Adipose tissue (tissue), 3 donors: Measurements from ENCODE around the gene NOC2L. TPM values are rescaled to one million over a fixed set of nuclear protein-coding genes. Genes with fewer than 3 reads are reported as not detected.

Experiments
- H3K27ac ChIP-seq: one replicate; pipeline ENCODE4 v1.5.1; 2013; ENCODE audit warnings: low read depth, low read length
- WGBS, 3 donors: extraction: QIAGEN DNeasy Blood & Tissue Kit; methylation state at CpG; one replicate each; pipeline ENCODE4 v1.1.7; 2013; 5-methylcytosine and 5-hydroxymethylcytosine counted together
- polyA plus RNA-seq, 3 donors: library from polyadenylated mRNA; stranded (reverse); fragments of 200-250 nt; gene quantifications; one replicate each; pipeline ENCODE4 v1.2.3, GENCODE V29; 2013
- donor health status: healthy with polysubstance abuse.
- donor health status: Bipolar disorder and iron deficiency.
- donor health status: healthy.

The NOC2L gene
- polyA plus RNA-seq, 3 donors, result 39.8 to 50.2 (median 44.3) TPM

GRCh38 chr1:966704-967300 is 7.7 kb upstream of the NOC2L start:
- 1 to 2% (median 1%) methylated on average over 47 to 60 of the region's 60 CpGs for WGBS, 3 donors

GRCh38 chr1:966135-966703 is 7.2 kb upstream of the NOC2L start, which contains the start of gene PLEKHN1:
TSS of gene PLEKHN1 (plus strand) at chr1:966482. CDS start at chr1:966532, 50 bp downstream.
- H3K27ac ChIP-seq, result no peak within 1 kb of the TSS
- 7 to 12% (median 12%) methylated on average over 26 to 31 of the region's 31 CpGs for WGBS, 3 donors

More at GRCh38 chr1:966704-967300, 7.7 kb upstream of the NOC2L start:
- no peak overlapping the region for H3K27ac ChIP-seq

GRCh38 chr1:965526-966134 is 6.6 kb upstream of the NOC2L start:
- WGBS, 3 donors, result 74 to 89% (median 78%) methylated on average over 24 to 26 of the region's 26 CpGs
- H3K27ac ChIP-seq, result no peak overlapping the region

- WGBS, 3 donors, result 92 to 94% (median 92%) methylated on average over 38 to 39 of the region's 51 CpGs
- H3K27ac ChIP-seq, result no peak overlapping the region
These were observed 5.9 kb upstream of the NOC2L start for GRCh38 chr1:964691-965525.

- WGBS, 3 donors, result 92 to 94% (median 93%) methylated on average over 41 to 47 of the region's 47 CpGs
- no peak overlapping the region for H3K27ac ChIP-seq
These were observed 4.9 kb upstream of the NOC2L start for GRCh38 chr1:963746-964525.

GRCh38 chr1:963301-963651 is 4.2 kb upstream of the NOC2L start:
- no peak overlapping the region for H3K27ac ChIP-seq
- WGBS, 3 donors, result 88 to 91% (median 91%) methylated on average over 16 of the region's 16 CpGs

- WGBS, 3 donors, result 94 to 97% (median 95%) methylated on average over 52 to 57 of the region's 57 CpGs
- no peak overlapping the region for H3K27ac ChIP-seq
These were observed 3.6 kb upstream of the NOC2L start for GRCh38 chr1:962381-963300.

- 36 to 40% (median 37%) methylated on average over 53 to 56 of the region's 56 CpGs for WGBS, 3 donors
- H3K27ac ChIP-seq, result no peak overlapping the region
These were observed 2.1 kb upstream of the NOC2L start for GRCh38 chr1:961132-961669.

GRCh38 chr1:960363-961131 is 1.5 kb upstream of the NOC2L start, which contains the start of gene KLHL17:
TSS of gene KLHL17 (plus strand) at chr1:960584. CDS start at chr1:960694, 110 bp downstream.
- WGBS, 3 donors, result 0 to 1% (median 0%) methylated on average over 54 to 108 of the region's 109 CpGs

GRCh38 chr1:959731-960362 is 791 bp upstream of the NOC2L start:
- WGBS, 3 donors, result 23 to 30% (median 25%) methylated on average over 48 to 57 of the region's 57 CpGs
- H3K27ac ChIP-seq, result no peak overlapping the region

More at GRCh38 chr1:960363-961131, 1.5 kb upstream of the NOC2L start, which contains the start of gene KLHL17:
- H3K27ac ChIP-seq, result no peak within 1 kb of the TSS

- no peak overlapping the region for H3K27ac ChIP-seq
- WGBS, 3 donors, result 88 to 92% (median 89%) methylated on average over 11 of the region's 11 CpGs
These were observed 2.4 kb downstream of the NOC2L start for GRCh38 chr1:956636-957035.

GRCh38 chr1:955474-955873 is 3.6 kb downstream of the NOC2L start:
- WGBS, 3 donors, result 45 to 68% (median 64%) methylated on average over 6 of the region's 6 CpGs
- no peak overlapping the region for H3K27ac ChIP-seq

- H3K27ac ChIP-seq, result no peak overlapping the region
- WGBS, 3 donors, result 83 to 91% (median 91%) methylated on average over 13 of the region's 13 CpGs
These were observed 4.1 kb downstream of the NOC2L start for GRCh38 chr1:954927-955326.

- WGBS, 3 donors, result 91 to 92% (median 91%) methylated on average over 31 to 32 of the region's 32 CpGs
- H3K27ac ChIP-seq, result no peak overlapping the region
These were observed 5.3 kb downstream of the NOC2L start for GRCh38 chr1:953524-954320.

- H3K27ac ChIP-seq, result no peak overlapping the region
- WGBS, 3 donors, result 79 to 93% (median 89%) methylated on average over 7 of the region's 7 CpGs
These were observed 6.5 kb downstream of the NOC2L start for GRCh38 chr1:952603-953002.
